Central memory CD8-positive, alpha-beta T cell (primary cell): Measurements from ENCODE around the gene BSPRY.
"Not testable (repeated sequence)": the region's sequence is repeated elsewhere in the genome, so short reads cannot be mapped to it uniquely, and the experiment has no call there.

ENCODE experiments used
- ATAC-seq: fragments of 150-1000 bp; cut with Tn5 transposase; replicated peaks from 2 replicates; pipeline ENCODE4 v1.10.0; 2022; ENCODE audit warnings: mild to moderate bottlenecking, moderate FRiP score, moderate number of reproducible peaks; ENCODE audit not compliant: poor library complexity, severe bottlenecking; ENCODE audit errors: extremely low read depth
- DNase-seq, 2 donors: peaks; one replicate each; pipeline ENCODE4 v3.0.0; 2021; ENCODE audit warnings: low spot score in 2 of 2
- H3K27ac Mint-ChIP-seq: one replicate; pipeline ENCODE4 v1.8.0; 2022; ENCODE audit warnings: low read depth, mild to moderate bottlenecking, moderate library complexity, mixed read lengths
- H3K27me3 Mint-ChIP-seq: one replicate; pipeline ENCODE4 v1.8.0; 2022; ENCODE audit warnings: mixed read lengths
- H3K36me3 Mint-ChIP-seq: one replicate; pipeline ENCODE4 v1.8.0; 2022; ENCODE audit warnings: mild to moderate bottlenecking, moderate library complexity, mixed read lengths; ENCODE audit not compliant: insufficient read depth
- H3K4me1 Mint-ChIP-seq: one replicate; pipeline ENCODE4 v1.8.0; 2022; ENCODE audit warnings: mixed read lengths
- H3K4me3 Mint-ChIP-seq: one replicate; pipeline ENCODE4 v1.8.0; 2022; ENCODE audit warnings: mild to moderate bottlenecking, moderate library complexity, mixed read lengths
- H3K9me3 Mint-ChIP-seq: one replicate; pipeline ENCODE4 v1.8.0; 2022; ENCODE audit warnings: mixed read lengths

Gene BSPRY

DNA sequence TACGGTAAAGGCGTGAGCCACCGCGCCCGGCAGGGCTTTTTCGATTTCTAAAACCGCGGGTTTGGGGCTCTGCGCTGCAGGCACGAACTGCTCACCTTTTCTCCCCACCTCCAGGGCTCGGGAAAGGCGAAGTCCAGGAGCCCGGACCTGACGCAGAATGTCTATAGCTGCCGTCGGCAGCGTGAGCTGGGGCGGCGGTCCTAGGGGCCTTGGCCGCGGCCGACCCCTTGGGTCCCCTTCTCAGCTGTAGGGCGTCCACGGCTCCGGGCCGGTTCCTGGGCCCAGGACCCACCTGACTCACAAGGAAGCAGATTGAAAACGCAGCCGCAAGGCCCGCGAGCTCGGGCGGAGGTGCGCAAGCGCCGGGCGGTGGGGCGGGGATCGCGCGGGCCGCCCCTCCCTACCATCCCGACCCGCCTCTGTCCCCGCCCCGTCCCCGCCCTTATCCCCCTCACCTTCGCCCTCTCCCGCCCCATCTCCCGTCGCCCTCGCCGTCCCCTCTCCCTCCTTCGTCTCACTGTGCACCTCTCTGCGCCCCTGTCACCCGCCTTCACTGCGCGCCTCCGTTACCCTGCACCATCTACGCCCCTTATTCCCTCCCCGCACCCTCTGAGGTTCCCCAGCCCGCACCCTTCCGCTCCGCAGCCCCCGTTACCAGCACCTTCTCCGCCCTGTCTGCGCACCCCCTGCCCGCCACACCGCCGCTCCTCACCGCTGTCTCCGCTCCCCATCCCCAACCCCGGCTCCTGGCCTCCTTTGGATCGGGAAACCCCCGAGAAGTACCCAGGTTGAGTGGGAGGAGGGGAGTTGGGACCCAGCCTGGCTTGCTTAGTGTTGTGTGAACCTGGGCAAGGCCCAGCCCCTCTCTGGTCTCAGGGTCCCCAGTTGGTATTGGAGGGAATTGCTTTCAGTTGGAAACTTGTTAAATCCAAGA lies 27.6 kb downstream of the BSPRY start, which contains the start of gene HDHD3:
HDHD3 (minus strand) TSS at position 353 of the 934 bp plus-strand sequence. CDS start 2,632 bp downstream, outside the sequence.
- H3K4me1 Mint-ChIP-seq, result peaks cover 12% of the 10 kb centered on the region
- H3K27me3 Mint-ChIP-seq, result no peaks in the 10 kb centered on the region
- H3K9me3 Mint-ChIP-seq, result no peaks in the 10 kb centered on the region
- ATAC-seq, result peak; percentile 84
- H3K36me3 Mint-ChIP-seq, result peaks cover 13% of the 10 kb centered on the region
- H3K27ac Mint-ChIP-seq, result peak within 1 kb of the TSS; percentile 55
- H3K4me3 Mint-ChIP-seq, result peak within 1 kb of the TSS; percentile 81
- DNase-seq, result peak; percentile 58 to 66

DNA sequence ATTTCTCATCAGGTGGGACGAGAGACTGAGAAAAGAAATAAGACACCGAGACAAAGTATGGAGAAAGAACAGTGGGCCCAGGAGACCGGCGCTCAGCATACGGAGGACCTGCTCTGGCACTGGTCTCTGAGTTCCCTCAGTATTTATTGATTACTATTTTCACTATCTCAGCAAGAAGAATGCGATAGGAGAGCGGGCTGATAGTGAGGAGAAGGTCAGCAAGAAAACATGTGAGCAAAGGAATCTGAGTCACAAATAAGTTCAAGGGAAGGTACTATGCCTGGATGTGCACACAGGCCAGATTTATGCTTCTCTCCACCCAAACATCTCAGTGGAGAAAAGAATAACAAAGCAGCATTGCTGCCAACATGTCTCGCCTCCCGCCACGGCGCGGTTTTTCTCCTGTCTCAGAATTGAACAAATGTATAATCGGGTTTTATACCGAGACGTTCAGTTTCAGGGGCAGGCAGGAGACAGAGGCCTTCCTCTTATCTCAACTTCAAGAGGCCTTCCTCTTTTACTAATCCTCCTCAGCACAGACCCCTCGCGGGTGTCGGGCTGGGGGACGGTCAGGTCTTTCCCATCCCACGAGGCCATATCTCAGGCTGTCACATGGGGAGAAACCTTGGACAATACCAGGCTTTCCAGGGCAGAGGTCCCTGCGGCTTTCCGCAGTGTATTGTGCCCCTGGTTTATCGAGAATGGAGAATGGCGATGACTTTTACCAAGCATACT lies 29.9 kb downstream of the BSPRY start:
- H3K36me3 Mint-ChIP-seq, H3K27ac Mint-ChIP-seq, ATAC-seq, DNase-seq, H3K9me3 Mint-ChIP-seq, H3K27me3 Mint-ChIP-seq, H3K4me3 Mint-ChIP-seq: not testable (repeated sequence)
- peaks cover 12% of the 10 kb centered on the region for H3K4me1 Mint-ChIP-seq

DNA sequence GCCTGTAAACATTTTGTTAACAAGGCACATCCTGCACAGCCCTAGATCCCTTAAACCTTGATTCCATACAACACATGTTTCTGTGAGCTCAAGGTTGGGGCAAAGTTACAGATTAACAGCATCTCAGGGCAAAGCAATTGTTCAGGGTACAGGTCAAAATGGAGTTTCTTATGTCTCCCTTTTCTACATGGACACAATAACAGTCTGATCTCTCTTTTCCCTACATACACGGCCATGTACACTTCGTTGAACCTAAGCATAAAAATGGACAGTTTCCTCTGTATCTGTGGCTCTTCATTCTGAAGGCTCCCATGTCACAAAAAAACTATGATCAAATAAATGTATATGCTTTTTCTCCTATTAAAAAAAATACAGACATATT lies 30.5 kb downstream of the BSPRY start:
- Mint-ChIP-seq H3K36me3 (peaks cover 12% of the 10 kb centered on the region), H3K4me1 (peaks cover 10% of the 10 kb centered on the region)
- ATAC-seq, H3K27me3 Mint-ChIP-seq, H3K9me3 Mint-ChIP-seq, DNase-seq, H3K27ac Mint-ChIP-seq, H3K4me3 Mint-ChIP-seq: not testable (repeated sequence)

DNA sequence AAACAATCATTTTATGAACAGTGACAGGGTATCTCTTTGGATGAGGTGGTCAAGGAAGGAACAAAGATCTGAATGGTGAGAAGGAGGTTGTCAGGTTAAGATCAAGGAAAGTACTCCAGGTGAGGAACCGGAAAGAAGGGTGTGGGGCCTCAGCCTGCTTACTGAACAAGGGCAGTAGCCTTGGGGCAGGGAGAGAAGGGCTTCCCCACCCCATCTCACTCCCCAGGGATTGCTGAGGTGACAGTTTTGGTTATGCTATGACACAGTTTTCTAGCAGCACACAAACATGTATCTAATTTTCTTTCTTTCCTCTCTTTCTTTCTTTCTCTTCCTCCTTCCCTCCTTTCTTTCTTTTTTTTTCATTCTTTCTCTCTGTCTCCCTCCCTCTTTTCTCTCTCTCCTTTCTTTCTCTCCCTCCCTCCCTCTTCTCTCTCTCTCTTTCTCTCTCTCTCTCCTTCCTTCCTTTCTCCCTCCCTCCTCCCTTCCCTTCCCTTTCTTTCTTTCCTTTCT lies 31.6 kb downstream of the BSPRY start:
- no peaks in the 10 kb centered on the region for H3K4me1 Mint-ChIP-seq
- DNase-seq (no peak), ATAC-seq (no peak)
- H3K4me3 Mint-ChIP-seq, result no peak overlapping the region
- no peaks in the 10 kb centered on the region for H3K9me3 Mint-ChIP-seq
- peaks cover 6% of the 10 kb centered on the region for H3K36me3 Mint-ChIP-seq
- no peaks in the 10 kb centered on the region for H3K27me3 Mint-ChIP-seq
- no peak overlapping the region for H3K27ac Mint-ChIP-seq

DNA sequence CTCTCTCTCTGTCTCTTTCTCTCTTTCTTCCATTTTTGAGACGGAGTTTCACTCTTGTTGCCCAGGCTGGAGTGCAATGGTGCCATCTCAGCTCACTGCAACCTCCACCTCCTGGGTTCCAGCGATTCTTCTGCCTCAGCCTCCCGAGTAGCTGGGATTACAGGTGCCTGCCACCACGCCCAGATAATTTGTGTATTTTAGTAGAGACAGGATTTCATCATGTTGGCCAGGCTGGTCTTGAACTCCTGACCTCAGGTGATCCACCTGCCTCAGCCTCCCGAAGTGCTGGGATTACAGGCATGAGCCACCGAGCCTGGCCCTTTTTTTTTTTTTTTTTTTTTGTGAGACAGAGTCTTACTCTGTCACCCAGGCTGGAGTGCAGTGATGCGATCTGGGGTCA lies 32.1 kb downstream of the BSPRY start:
- not testable (repeated sequence) for H3K27ac Mint-ChIP-seq, DNase-seq, H3K4me1 Mint-ChIP-seq, H3K4me3 Mint-ChIP-seq, H3K36me3 Mint-ChIP-seq, H3K9me3 Mint-ChIP-seq, H3K27me3 Mint-ChIP-seq, ATAC-seq

DNA sequence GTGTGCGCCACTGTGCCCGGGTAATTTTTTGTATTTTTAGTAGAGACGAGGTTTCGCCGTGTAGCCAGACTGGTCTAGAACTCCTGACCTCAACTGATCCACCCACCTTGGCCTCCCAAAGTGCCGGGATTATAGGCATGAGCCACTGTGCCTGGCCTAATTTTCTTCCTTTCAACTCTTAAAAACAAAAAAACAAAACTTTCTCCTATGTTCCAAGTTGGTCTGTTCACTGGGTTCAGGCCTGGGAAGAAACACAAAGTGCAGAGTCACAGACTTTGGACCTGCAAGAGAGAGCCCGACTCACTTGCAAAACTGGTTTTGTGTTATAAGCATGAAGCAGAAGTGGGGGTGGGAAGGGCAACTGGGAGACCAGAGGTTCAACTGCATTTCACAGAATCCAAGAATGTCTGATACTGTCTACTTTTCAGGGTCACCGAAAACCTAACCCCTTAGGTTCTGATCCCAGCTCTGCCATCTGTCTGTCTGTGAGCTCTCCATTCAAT lies 32.6 kb downstream of the BSPRY start:
- Mint-ChIP-seq H3K36me3 (peaks cover 3% of the 10 kb centered on the region), H3K27ac (no peak overlapping the region), H3K9me3 (no peaks in the 10 kb centered on the region), H3K4me1 (no peaks in the 10 kb centered on the region), H3K4me3 (no peak overlapping the region), H3K27me3 (no peaks in the 10 kb centered on the region)
- ATAC-seq (no peak), DNase-seq (no peak)

DNA sequence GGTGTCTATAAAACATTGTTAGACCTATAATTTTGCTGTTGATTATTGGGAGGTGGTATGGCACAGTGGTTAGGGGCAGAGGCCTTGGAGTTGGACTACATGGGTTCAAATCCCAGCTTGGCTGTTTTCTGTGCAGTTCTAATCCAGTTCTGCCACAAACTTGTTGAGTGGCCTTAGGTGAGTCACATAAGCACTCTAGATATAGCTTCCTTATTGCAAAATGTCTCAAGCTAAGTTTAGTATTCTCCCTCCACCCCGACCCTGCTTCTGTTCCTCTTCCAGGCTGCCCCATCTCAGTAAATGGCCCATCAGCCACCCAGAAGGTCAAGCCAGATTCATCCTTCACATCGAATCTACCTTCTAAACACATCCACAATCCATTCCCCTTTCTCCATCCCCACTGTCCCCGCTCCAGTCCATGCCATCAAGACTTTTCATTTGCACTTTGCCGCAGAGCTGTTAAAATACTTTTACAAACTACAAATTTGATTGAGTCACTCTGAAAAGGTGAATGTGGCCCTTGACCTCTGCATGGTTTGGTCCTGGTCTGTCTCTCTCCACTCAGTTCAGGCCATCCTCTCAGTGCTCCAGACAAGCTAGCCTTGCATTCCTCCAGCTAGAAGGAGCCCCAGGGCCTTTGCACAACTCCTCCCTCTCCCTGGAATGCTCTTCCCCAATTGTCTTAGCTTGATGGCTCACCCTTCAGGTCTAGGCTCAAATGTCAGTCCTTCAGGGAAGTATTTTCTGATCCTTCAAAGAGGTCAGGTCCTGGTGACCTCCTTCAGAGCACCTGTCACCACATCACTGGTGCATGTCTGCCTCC lies 37.4 kb downstream of the BSPRY start:
- Mint-ChIP-seq H3K4me1 (no peaks in the 10 kb centered on the region), H3K4me3 (no peak overlapping the region), H3K27ac (no peak overlapping the region), H3K9me3 (no peaks in the 10 kb centered on the region), H3K36me3 (peaks cover 7% of the 10 kb centered on the region), H3K27me3 (no peaks in the 10 kb centered on the region)
- DNase-seq (no peak), ATAC-seq (no peak)

DNA sequence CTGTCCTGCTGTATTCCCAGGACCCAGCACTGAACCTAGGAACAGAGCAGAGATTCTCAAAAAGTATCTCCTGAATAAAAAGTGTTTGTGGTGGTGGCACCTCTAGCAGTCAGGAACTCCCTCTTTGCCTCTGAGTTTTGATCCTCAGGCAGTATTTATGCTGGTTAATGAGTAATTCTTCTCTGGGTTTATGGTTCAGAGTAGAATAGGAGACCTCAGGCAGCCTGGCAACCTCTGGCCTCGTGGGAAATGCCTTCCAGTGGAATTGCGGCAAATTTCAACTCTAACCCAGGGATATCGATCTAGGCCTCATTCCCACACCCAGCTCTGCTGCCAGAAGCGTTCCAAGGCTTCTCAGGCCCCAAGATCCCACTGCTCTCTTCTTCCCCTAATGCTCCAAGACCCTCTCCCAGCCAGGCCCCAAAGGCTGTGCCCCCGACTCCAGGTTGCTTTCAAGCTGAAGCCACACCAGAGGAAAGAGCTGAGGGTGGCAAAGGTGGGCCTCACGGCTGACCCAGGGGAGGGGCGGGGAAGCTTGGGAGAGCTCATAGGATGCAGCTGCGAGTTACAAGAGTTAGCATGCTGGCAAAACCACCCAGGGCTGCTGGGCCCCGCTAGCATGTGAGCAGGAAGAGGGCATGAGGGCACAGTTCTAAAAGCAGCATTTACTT lies 38.4 kb downstream of the BSPRY start:
- ATAC-seq (no peak), DNase-seq (no peak)
- H3K4me3 Mint-ChIP-seq, result no peak overlapping the region
- no peaks in the 10 kb centered on the region for H3K9me3 Mint-ChIP-seq
- no peak overlapping the region for H3K27ac Mint-ChIP-seq
- no peaks in the 10 kb centered on the region for H3K4me1 Mint-ChIP-seq
- H3K27me3 Mint-ChIP-seq, result no peaks in the 10 kb centered on the region
- peaks cover 7% of the 10 kb centered on the region for H3K36me3 Mint-ChIP-seq

DNA sequence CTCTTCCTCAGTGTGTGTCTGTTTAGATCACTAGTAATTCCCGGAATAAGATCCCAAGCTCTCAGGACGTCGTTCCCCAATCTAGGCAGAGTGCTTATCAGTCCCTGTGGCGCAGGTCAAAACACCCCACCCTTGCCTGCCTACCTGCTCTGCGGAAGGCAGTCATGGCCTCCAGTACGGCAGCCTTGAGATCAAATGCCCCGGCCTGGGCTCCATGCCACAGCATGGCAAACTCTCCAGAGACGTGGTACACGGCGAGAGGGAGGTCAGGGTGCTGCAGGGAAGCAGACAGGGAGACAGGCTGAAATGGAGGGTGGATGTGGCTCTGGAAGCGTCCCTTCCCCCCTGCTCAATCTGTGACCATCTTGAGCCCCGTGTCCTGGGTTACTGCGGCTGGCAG lies 39.5 kb downstream of the BSPRY start:
- H3K9me3 Mint-ChIP-seq, result no peaks in the 10 kb centered on the region

DNA sequence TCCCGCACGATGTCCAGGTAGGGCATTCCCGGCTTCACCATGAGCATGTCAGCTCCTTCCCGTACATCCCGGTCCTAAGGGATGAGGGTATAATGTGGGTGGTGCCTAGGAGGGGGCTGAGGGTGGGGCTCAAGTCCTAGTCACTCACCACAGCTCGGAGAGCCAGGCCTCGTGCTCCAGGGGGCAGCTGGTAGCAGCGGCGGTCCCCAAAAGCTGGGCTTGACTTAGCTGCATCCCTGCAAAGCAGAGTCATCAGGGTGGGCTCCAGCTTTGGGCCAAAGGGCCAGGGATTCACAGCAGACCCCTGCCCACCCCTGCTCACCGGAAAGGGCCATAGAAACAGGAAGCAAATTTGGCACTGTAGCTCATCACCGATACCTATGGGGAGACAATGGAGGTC lies 40.1 kb downstream of the BSPRY start:
- H3K4me1 Mint-ChIP-seq, result no peaks in the 10 kb centered on the region
- DNase-seq, result no peak
- no peak for ATAC-seq
- H3K9me3 Mint-ChIP-seq, result no peaks in the 10 kb centered on the region
- H3K27me3 Mint-ChIP-seq, result no peaks in the 10 kb centered on the region
- no peak overlapping the region for H3K4me3 Mint-ChIP-seq
- no peak overlapping the region for H3K27ac Mint-ChIP-seq
- H3K36me3 Mint-ChIP-seq, result peaks cover 10% of the 10 kb centered on the region

More for the DNA sequence above, 39.5 kb downstream of the BSPRY start:
- ATAC-seq (no peak), DNase-seq (no peak)
- Mint-ChIP-seq H3K27me3 (no peaks in the 10 kb centered on the region), H3K27ac (no peak overlapping the region), H3K4me3 (no peak overlapping the region), H3K4me1 (no peaks in the 10 kb centered on the region), H3K36me3 (peaks cover 10% of the 10 kb centered on the region)

DNA sequence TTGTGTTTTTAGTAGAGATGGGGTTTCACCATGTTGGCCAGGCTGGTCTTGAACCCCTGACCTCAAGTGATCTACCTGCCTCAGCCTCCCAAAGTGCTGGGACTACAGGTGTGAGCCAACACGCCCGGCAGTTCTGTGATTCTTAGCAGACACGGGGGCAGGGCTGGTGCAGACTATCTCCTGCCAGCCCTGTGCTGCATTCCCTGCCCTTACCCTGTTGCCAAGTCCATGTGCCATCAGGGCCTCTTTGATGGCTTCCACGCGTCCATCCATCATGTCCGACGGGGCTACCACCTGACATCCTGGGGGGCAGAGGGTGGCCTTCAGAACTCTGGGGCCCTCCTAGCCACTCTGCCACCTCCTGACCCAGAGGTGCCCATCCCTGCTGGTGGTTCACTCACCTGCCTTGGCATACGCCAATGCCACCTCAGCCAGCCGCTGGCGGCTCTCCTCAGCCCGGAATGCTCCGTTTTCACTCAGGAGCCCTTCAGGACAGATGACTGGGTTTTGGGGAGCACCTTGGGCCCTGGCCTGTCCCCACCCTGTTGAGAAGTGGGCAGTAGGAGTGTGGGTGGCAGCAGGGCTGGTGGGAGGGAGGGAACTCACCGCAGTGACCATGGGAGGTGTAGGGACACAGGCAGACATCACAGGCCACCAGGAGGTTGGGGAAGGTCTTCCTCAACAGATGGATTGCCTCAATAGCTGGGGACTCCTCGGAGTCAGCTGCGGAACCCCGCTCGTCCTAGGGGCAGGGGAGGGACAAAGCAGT lies 41.0 kb downstream of the BSPRY start:
- Mint-ChIP-seq H3K27me3 (no peaks in the 10 kb centered on the region), H3K4me1 (peaks cover 4% of the 10 kb centered on the region), H3K36me3 (peaks cover 7% of the 10 kb centered on the region), H3K9me3 (no peaks in the 10 kb centered on the region), H3K4me3 (no peak overlapping the region), H3K27ac (no peak overlapping the region)
- ATAC-seq (no peak), DNase-seq (no peak)
